ENCODE measurements around the gene MND1. TPM values are rescaled to one million over a fixed set of nuclear protein-coding genes. Genes with fewer than 3 reads are reported as not detected.
"Not testable (repeated sequence)": the region's sequence is repeated elsewhere in the genome, so short reads cannot be mapped to it uniquely, and the experiment has no call there.

MND1 gene
- total RNA-seq, 6 donors from 2014 or later, result 1.2 to 3.2 (median 1.3) TPM; not detected in 2

GRCh38 chr4:153448003-153448731 lies 103.7 kb downstream of the MND1 start:
- TF ChIP-seq POLR2AphosphoS5 (IDR thresholded peaks at IDR 0.05) (no peak), POLR2A (IDR thresholded peaks at IDR 0.05) (no peak), EP300 (IDR thresholded peaks at IDR 0.05) (no peak)
- TF ChIP-seq, protein P1, sequence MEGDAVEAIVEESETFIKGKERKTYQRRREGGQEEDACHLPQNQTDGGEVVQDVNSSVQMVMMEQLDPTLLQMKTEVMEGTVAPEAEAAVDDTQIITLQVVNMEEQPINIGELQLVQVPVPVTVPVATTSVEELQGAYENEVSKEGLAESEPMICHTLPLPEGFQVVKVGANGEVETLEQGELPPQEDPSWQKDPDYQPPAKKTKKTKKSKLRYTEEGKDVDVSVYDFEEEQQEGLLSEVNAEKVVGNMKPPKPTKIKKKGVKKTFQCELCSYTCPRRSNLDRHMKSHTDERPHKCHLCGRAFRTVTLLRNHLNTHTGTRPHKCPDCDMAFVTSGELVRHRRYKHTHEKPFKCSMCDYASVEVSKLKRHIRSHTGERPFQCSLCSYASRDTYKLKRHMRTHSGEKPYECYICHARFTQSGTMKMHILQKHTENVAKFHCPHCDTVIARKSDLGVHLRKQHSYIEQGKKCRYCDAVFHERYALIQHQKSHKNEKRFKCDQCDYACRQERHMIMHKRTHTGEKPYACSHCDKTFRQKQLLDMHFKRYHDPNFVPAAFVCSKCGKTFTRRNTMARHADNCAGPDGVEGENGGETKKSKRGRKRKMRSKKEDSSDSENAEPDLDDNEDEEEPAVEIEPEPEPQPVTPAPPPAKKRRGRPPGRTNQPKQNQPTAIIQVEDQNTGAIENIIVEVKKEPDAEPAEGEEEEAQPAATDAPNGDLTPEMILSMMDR (IDR thresholded peaks at IDR 0.05), result no peak
- Histone ChIP-seq H3K36me3 (no peaks in the 10 kb centered on the region), H3K27ac (no peak overlapping the region), H3K27me3 (no peaks in the 10 kb centered on the region), H3K4me3 (peak overlapping the region in 1 of 4 donors; percentile 6), H3K4me1 (peaks cover 0 to 17% (median 7%) of the 10 kb centered on the region in 4 donors), H3K9me3 (no peaks in the 10 kb centered on the region)
- DNase-seq (no peak), ATAC-seq (ENCODE audit: low FRiP score in 2 of 2) (no peak)
- 44 to 55% methylated on average over 10 of the region's 10 CpGs for WGBS, 2 donors

DNA sequence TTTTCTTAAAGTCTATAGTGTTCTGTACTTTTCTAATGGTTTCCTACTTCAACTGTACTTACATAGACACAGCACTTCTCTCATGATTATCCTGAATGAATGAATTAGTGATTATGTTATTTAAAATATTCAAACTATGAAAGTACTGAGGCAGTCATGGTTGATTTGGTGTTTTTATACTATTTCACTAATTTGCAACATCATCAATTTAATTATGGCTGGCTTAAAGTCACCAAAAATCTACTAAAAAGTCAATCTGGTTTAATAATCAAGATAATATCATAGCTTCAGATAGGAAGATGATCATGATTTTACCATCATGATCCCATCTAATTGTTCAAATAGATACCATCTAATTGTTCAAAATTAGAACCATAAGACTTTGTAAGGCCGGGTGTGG lies 104.8 kb downstream of the MND1 start:
- Histone ChIP-seq H3K36me3 (no peaks in the 10 kb centered on the region), H3K27me3 (no peaks in the 10 kb centered on the region), H3K4me1 (peaks cover 0 to 17% (median 7%) of the 10 kb centered on the region in 4 donors), H3K27ac (peak overlapping the region in 1 of 4 donors; percentile 50), H3K9me3 (no peaks in the 10 kb centered on the region), H3K4me3 (no peak overlapping the region)
- ATAC-seq (ENCODE audit: low FRiP score in 2 of 2), result no peak
- whole genome bisulfite sequencing, 2 donors, result 95 to 100% methylated on average over 1 of the region's 1 CpG
- no peak for TF ChIP-seq POLR2A (IDR thresholded peaks at IDR 0.05)
- no peak for DNase-seq

DNA sequence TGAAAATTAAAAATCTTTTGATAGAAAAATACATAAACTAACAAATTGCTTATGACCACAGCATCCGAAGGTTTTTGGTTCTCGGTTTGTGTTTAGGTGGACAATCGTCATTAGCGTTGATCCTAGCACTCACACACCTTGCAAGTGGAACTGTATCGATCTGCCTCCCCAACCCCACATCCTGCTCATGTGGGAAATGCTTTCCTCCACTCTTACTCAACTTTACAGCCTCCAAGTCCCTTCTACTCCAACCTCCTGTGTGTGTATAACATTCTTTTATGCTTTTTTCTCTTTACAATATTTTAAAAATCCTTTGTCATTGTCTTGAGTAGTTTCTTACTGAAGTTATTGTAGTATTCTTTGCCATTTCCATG lies 106.0 kb downstream of the MND1 start:
- 73 to 74% methylated on average over 5 of the region's 5 CpGs for WGBS, 2 donors
- H3K27ac ChIP-seq, result peak overlapping the region in 2 of 4 donors; percentile 0 to 50
- DNase-seq (no peak), ATAC-seq (ENCODE audit: low FRiP score in 2 of 2) (no peak)
- peaks cover 0 to 17% (median 7%) of the 10 kb centered on the region in 4 donors for H3K4me1 ChIP-seq
- no peaks in the 10 kb centered on the region for H3K27me3 ChIP-seq
- no peaks in the 10 kb centered on the region for H3K36me3 ChIP-seq
- no peaks in the 10 kb centered on the region for H3K9me3 ChIP-seq
- TF ChIP-seq EP300 (IDR thresholded peaks at IDR 0.05) (no peak), POLR2AphosphoS5 (IDR thresholded peaks at IDR 0.05) (no peak), POLR2A (IDR thresholded peaks at IDR 0.05) (no peak)
- TF ChIP-seq, protein P1 (IDR thresholded peaks at IDR 0.05), result no peak
- no peak overlapping the region for H3K4me3 ChIP-seq

DNA sequence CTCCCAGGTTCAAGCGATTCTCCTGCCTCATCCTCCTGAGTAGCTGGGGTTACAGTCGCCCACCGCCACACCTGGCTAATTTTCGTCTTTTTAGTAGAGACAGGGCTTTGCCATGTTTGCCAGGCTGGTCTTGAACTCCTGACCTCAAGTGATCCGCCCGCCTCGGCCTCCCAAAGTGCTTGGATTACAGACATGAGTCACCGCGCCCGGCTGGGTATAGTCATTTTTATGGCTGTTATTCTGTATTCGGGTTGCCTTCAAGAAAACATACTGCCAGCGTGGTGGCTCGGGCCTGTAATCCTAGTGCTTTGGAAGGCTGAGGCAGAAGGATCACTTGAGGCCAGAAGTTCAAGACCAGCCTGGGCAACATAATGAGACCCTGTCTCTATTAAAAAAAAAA lies 106.7 kb downstream of the MND1 start:
- Histone ChIP-seq H3K4me1 (peaks cover 0 to 17% (median 7%) of the 10 kb centered on the region in 4 donors), H3K27ac (peak overlapping the region in 1 of 4 donors; percentile 38)
- not testable (repeated sequence) for H3K27me3 ChIP-seq; H3K4me3 ChIP-seq; ATAC-seq (ENCODE audit: low FRiP score in 2 of 2); H3K9me3 ChIP-seq; H3K36me3 ChIP-seq; DNase-seq
- WGBS, 2 donors, result 95 to 98% methylated on average over 13 of the region's 13 CpGs

- 86 to 88% methylated on average over 25 to 26 of the region's 27 CpGs for WGBS, 2 donors
- TF ChIP-seq EP300 (IDR thresholded peaks at IDR 0.05) (no peak), POLR2AphosphoS5 (IDR thresholded peaks at IDR 0.05) (no peak)
- TF ChIP-seq, protein P1 (IDR thresholded peaks at IDR 0.05), result no peak
Observed at GRCh38 chr4:153451911-153452657, 107.6 kb downstream of the MND1 start.

More at GRCh38 chr4:153451911-153452657, 107.6 kb downstream of the MND1 start:
- Histone ChIP-seq H3K27me3 (no peaks in the 10 kb centered on the region), H3K27ac (peak overlapping the region in 1 of 4 donors; percentile 57), H3K36me3 (no peaks in the 10 kb centered on the region), H3K4me3 (no peak overlapping the region), H3K4me1 (peaks cover 0 to 17% (median 7%) of the 10 kb centered on the region in 4 donors), H3K9me3 (no peaks in the 10 kb centered on the region)
- DNase-seq (peak; percentile 34 to 66), ATAC-seq (ENCODE audit: low FRiP score in 2 of 2) (peak in 1 of 2 donors; percentile 47)
